GM12874 (cell line): Measurements from ENCODE around the gene CPAMD8.

Source experiments
- TF ChIP-seq, protein P1 (sequence below): IDR thresholded peaks from 2 replicates; pipeline ENCODE4 v1.5.1; 2011; ENCODE audit warnings: low read depth, mild to moderate bottlenecking, control low read depth, low read length, moderate library complexity; ENCODE audit not compliant: insufficient read depth

Gene CPAMD8

DNA sequence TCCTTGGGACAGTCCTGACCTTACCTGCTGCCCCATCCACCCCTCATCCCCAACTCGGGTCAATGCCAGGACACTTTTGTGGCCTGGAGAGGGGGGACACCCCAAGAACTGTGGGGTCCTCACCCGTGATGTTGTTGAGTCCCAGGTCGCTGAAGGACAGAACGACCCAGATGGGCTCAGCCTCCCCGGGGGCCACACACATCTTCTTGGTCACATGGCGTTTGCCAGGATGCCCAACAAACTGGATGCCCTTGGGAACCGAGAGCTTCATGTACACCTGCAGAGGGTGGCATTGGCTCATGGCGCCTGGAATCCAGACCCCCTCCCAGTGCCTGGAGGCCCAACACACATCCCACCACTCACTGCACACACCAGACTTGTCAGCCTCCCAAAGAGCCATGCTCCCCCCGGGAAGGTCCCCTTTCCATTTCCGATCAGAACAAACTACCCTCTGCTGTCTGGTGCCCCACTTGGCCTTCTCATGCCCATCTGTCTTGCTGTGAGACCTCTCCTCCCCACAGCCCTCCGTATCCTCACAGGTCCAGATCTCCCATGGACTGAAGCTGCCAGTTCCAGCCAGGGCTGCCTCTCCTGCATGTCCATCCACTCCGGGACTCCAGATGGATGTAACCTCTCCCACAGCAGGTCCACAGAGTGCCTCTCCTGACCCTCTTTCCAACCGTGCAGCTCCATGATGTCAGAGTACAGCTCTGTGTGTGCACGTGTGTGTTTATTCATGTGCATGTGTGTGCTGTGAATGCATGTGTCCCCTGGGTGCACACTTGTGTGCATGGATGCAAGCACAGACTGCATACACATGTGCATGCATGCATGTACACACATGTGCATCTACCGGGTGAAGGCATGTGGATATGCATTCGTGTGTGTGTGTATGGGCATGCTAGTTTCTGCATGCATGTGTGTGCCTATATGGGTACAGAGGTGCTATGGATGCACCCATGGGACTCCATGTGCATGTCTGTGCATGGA, 79.4 kb downstream of the CPAMD8 start:
- TF ChIP-seq, protein P1, sequence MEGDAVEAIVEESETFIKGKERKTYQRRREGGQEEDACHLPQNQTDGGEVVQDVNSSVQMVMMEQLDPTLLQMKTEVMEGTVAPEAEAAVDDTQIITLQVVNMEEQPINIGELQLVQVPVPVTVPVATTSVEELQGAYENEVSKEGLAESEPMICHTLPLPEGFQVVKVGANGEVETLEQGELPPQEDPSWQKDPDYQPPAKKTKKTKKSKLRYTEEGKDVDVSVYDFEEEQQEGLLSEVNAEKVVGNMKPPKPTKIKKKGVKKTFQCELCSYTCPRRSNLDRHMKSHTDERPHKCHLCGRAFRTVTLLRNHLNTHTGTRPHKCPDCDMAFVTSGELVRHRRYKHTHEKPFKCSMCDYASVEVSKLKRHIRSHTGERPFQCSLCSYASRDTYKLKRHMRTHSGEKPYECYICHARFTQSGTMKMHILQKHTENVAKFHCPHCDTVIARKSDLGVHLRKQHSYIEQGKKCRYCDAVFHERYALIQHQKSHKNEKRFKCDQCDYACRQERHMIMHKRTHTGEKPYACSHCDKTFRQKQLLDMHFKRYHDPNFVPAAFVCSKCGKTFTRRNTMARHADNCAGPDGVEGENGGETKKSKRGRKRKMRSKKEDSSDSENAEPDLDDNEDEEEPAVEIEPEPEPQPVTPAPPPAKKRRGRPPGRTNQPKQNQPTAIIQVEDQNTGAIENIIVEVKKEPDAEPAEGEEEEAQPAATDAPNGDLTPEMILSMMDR = no peak

DNA sequence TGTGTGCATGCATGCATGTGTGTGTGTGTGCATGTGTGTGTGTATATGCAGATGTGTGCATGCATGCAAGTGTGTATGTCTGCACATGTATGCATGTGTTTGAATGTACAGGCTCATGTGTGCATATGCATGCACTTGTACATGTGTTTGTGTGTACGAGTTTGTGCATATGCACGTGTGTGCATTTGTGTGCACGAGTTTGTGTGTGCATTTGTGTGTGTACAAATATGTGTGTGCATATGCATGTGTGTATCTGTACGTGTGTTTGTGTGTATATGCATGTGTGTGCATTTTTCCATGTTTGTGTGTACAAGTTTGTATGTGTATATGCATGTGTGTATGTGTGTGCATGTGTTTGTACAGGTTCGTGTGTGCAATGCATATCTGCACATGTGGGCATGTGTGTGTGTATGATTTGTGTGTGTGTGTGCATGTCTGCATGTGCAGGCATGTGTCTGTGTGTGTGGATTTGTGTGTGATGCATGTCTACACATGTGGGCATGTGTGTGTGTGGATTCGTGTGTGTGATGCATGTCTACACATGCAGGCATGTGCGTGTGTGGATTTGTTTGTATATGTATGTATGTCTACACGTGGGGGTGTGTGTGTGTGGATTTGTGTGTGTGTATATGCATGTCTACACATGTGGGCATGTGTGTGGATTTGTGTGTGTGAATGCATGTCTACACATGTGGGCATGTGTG, 80.7 kb downstream of the CPAMD8 start:
- TF ChIP-seq, protein P1 = no peak

DNA sequence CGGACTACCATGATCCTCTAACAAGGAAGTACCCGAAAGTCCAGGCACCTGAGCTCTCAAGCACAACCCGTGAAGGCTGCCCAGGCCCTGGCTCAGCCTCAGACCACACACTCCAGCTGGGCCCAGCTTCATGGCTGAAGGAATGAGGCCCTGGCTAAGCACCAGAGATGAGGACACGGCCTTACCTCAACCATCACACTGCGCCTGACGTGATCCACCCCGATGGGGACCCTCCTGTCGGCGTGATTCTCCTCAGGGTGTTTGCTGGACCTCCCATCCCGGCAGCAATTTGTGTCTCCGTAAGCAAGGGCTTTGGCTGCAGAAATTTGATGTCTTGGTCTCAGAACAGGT, 81.3 kb downstream of the CPAMD8 start:
- TF ChIP-seq, protein P1 = no peak

DNA sequence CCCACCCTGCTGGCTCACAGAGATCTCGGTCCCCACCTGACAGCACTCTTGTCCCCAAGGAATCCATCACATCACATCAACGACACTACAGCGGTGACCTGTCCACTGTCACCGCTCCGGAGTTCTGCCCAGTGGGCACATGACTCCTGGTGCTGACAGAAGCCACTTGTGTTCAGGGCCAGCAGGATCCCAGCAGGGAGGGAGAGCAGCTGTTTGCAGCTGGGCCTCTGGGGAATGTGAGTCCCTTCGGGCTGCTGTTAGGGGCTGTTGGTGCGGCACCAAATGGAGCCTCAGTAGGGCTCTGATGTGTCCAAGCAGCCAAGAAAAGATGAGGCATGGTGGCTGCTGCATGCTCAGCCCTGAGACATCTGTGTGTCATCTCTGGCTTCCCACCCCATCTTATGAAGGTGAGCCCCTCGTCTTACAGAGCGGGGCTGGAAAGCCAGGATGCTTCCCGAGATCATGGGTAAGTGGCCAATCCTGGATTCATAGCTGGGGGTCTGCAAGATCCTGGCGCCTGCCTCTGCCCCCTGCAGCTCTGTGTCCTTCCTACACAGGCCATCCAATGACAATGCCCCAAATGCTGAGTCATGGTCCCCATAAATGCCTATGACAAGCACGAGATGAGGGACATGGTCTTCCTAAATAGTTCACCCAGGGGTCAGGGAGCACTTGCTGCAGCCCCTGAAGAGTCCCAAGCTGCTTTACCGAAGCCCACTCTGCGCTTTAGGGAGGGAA, 81.8 kb downstream of the CPAMD8 start:
- TF ChIP-seq, protein P1 = no peak

DNA sequence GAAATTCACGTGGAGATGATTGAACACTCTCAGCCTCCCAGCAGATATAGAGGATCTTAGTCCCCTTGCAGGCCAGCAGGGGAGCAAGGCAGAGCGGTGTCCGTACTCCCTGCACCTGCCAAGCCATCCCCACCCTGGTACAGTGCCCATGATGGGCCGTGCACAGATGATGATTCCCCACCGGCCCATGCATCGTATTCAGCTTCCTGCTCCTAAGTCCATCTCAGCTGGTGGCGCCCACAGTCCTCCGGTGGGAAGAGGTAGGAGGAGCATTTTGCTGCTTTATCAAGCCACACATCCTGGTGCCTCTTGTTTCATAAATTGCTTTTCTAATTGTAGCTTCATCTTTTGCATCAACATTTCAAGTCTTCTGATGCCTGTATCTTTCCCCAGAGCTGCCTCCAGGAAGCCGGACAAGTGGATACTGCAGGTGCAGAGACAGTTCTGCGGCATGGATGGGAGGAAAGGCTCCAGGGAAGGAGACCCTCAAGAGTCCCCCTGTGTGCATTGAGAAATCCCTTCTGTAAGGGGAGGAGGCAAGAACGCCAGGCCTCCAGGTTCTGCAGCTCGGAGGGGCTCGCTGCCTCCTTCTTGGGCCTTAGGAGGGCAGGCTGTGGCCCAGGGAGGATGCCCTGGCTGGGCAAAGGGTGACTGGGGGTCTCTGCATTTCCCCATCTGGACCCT, 82.5 kb downstream of the CPAMD8 start:
- TF ChIP-seq, protein P1 = no peak

DNA sequence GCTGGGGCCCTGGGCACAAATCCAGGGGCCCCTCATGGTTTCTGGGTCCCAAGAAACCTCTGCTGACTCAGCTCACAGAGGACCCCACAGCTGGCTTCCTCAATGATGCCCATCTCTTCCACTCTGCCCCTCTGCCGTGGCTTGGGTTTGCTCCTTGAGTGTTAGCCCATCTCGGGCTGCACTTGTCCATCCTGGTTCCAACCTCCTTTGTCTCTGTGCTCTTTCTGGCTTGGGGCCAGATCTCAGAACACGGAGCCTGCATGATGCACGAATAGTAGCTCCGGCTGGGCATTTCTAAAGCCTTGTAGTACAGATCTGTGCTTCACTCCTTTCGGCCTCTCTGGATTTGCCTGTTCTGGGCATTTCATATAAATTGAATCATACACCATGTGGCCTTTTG, 84.0 kb downstream of the CPAMD8 start:
- TF ChIP-seq, protein P1 = no peak
